Lower leg skin (tissue), 3 donors: ENCODE results near the gene THBS2.

Experiments
- POLR2A ChIP-seq, 2 donors: fragments of 450-650 bp; IDR thresholded peaks; one replicate each; pipeline ENCODE4 v1.6.1; 2016 to 2017; ENCODE audit warnings: antibody characterized with exemption in 2 of 2, mild to moderate bottlenecking in 1 of 2, moderate library complexity in 1 of 2
- TF ChIP-seq, protein P1 (sequence below), 3 donors: fragments of 450-650 bp; IDR thresholded peaks; one replicate each; pipeline ENCODE4 v1.5.1; 2016; ENCODE audit warnings: antibody characterized with exemption in 3 of 3, mild to moderate bottlenecking in 3 of 3, moderate library complexity in 2 of 3

DNA sequence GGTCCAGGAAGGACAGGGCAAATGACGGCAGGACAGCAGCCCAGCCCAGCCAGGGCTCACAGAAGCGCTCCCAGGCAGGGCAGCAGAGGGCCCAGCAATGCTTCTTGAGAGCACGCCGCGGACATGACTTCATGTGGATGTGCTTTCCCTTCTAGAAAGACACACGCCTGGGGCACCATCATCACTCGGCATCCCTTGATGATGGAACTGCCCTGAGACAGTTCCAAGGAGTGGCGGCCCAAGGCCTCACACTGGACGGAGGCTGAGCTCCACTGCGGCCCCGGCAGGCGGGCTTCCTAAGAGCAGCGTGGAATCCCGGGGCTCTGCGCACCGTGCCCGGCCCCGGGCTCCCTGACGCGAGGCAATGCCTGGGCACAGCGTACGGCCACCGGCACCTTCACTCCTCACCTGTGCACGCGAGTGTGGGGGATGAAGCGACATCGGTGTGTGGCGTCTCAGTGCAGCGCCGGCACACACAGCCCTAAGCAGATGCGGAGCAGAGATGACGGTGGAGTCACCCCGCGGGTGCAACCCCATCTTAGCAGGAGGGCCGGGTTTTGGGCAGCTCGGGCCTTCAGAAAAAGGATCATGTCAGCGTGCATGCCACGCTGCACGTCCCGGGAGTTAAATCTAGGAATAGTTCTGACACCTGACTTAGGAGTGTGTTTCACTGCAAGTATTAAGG is 86.6 kb downstream of the THBS2 start:
- TF ChIP-seq, protein P1, sequence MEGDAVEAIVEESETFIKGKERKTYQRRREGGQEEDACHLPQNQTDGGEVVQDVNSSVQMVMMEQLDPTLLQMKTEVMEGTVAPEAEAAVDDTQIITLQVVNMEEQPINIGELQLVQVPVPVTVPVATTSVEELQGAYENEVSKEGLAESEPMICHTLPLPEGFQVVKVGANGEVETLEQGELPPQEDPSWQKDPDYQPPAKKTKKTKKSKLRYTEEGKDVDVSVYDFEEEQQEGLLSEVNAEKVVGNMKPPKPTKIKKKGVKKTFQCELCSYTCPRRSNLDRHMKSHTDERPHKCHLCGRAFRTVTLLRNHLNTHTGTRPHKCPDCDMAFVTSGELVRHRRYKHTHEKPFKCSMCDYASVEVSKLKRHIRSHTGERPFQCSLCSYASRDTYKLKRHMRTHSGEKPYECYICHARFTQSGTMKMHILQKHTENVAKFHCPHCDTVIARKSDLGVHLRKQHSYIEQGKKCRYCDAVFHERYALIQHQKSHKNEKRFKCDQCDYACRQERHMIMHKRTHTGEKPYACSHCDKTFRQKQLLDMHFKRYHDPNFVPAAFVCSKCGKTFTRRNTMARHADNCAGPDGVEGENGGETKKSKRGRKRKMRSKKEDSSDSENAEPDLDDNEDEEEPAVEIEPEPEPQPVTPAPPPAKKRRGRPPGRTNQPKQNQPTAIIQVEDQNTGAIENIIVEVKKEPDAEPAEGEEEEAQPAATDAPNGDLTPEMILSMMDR (IDR thresholded peaks at IDR 0.05), result no peak
- no peak for TF ChIP-seq POLR2A (IDR thresholded peaks at IDR 0.05)
